Gastroesophageal sphincter (tissue), 4 donors: Measurements from ENCODE around the gene IRX1. TPM values are rescaled to one million over a fixed set of nuclear protein-coding genes. Genes with fewer than 3 reads are reported as not detected.

ENCODE experiments used
- ATAC-seq: fragments of 150-250 bp; one replicate; pipeline ENCODE4 v1.9.1; 2016; ENCODE audit warnings: mild to moderate bottlenecking, moderate library complexity
- H3K27ac ChIP-seq, 4 donors: fragments of 200-600 bp; sonication (generic) in 3 of 4; 1 replicate in 3 of 4; 2 replicates in 1 of 4; pipeline ENCODE4 v1.5.1; 2016 to 2019
- H3K27me3 ChIP-seq: fragments of 200-600 bp; sonication (generic); one replicate; pipeline ENCODE4 v1.5.1; 2019
- H3K36me3 ChIP-seq, 2 donors: fragments of 200-600 bp; sonication (generic); one replicate each; pipeline ENCODE4 v1.5.1; 2019; ENCODE audit warnings: control low read depth in 1 of 2
- H3K4me1 ChIP-seq, 3 donors: fragments of 200-600 bp; sonication (generic); 1 replicate in 2 of 3; 2 replicates in 1 of 3; pipeline ENCODE4 v1.5.1; 2016 to 2019; ENCODE audit warnings: control low read depth in 2 of 3
- H3K4me3 ChIP-seq, 2 donors: fragments of 200-600 bp; sonication (generic); one replicate each; pipeline ENCODE4 v1.5.1; 2019; ENCODE audit warnings: mild to moderate bottlenecking in 1 of 2, moderate library complexity in 1 of 2
- H3K9me3 ChIP-seq, 3 donors: fragments of 200-600 bp; sonication (generic); one replicate each; pipeline ENCODE4 v1.5.1; 2017 to 2019; ENCODE audit warnings: control low read depth in 2 of 3
- CTCF ChIP-seq, 4 experiments: fragments of 200-600 bp in 2 of 4; fragments of 450-650 bp in 2 of 4; sonication (generic) in 1 of 4; IDR thresholded peaks; one replicate each; pipeline ENCODE4 v1.5.1; 2017 to 2019; ENCODE audit warnings: antibody characterized with exemption in 4 of 4, mild to moderate bottlenecking in 2 of 4, moderate library complexity in 2 of 4
- EP300 ChIP-seq: sonication (generic); formaldehyde crosslinking; IDR thresholded peaks from one replicate; pipeline ENCODE4 v1.6.1; 2017; ENCODE audit warnings: antibody characterized with exemption, mild to moderate bottlenecking
- POLR2A ChIP-seq, 2 donors: fragments of 450-650 bp; IDR thresholded peaks; one replicate each; pipeline ENCODE4 v1.6.1; 2017; ENCODE audit warnings: antibody characterized with exemption in 2 of 2, mild to moderate bottlenecking in 2 of 2, moderate library complexity in 1 of 2
- POLR2AphosphoS5 ChIP-seq: sonication (generic); formaldehyde crosslinking; IDR thresholded peaks from one replicate; pipeline ENCODE4 v1.6.1; 2017; ENCODE audit warnings: antibody characterized with exemption
- WGBS, 2 donors: methylation state at CpG; one replicate each; pipeline ENCODE4 v1.1.5; 2018; ENCODE audit warnings: low coverage in 1 of 2; 5-methylcytosine and 5-hydroxymethylcytosine counted together
- total RNA-seq, 4 donors: library from RNA; depleted of rRNA; stranded (reverse); fragments of >200 nt; gene quantifications; one replicate each; pipeline ENCODE4 v1.1.0, GENCODE V29; 2016

The IRX1 gene
- total RNA-seq, 4 donors from 2014 or later = 0.39 to 2.0 TPM; not detected in 2

DNA sequence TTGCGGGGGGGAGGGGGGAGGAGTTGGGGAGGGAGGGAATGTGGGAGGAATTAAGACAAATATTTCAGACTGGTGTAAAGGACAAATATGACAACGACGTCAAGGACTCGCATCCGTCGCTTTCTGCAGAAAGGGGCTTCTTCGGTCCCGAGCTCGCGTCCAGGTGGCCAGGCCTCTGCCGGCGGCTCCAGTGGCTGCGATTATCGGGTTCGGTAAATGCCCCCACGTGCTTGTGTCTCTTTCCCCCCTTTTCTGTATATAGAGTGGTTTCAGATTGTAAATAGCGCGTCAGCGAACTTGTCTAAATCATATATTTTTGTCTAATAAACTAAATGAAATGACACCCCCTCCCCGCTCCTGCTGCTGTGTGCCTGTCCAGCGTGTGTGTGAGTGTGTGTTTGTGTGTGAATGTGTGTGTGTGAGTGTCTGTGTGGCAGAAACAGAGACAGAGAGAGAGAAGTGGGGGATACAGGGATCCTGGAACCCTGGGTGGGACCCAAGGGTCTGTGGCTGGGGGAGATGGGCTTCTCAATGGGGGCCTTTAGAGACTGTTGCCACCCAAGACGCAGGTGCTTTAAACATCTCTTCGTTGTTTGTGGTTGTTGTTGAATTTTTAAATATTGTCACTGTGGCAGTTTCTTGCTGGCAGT lies 5.6 kb downstream of the IRX1 start:
- H3K36me3 ChIP-seq = no peaks in the 10 kb centered on the region
- 11 to 13% methylated on average over 8 to 17 of the region's 23 CpGs for WGBS, 2 donors
- peaks cover 100% of the 10 kb centered on the region for H3K27me3 ChIP-seq
- H3K9me3 ChIP-seq = no peaks in the 10 kb centered on the region
- H3K4me3 ChIP-seq = peak overlapping the region in 1 of 2 donors; percentile 10
- ATAC-seq = no peak
- H3K27ac ChIP-seq = no peak overlapping the region
- peaks cover 0 to 46% (median 12%) of the 10 kb centered on the region in 3 donors for H3K4me1 ChIP-seq
- TF ChIP-seq POLR2AphosphoS5 (no peak), EP300 (no peak), POLR2A (IDR thresholded peaks at IDR 0.05) (no peak), CTCF (IDR thresholded peaks at IDR 0.05) (no peak)

GRCh38 chr5:3601911-3602782 lies 6.5 kb downstream of the IRX1 start:
- ATAC-seq = no peak
- Histone ChIP-seq H3K27me3 (peaks cover 100% of the 10 kb centered on the region), H3K4me3 (peak overlapping the region in 1 of 2 donors; percentile 24), H3K4me1 (peaks cover 0 to 44% (median 12%) of the 10 kb centered on the region in 3 donors), H3K9me3 (no peaks in the 10 kb centered on the region), H3K27ac (no peak overlapping the region), H3K36me3 (no peaks in the 10 kb centered on the region)
- 0 to 3% methylated on average over 3 to 19 of the region's 73 CpGs for WGBS, 2 donors
- TF ChIP-seq POLR2A (IDR thresholded peaks at IDR 0.05) (no peak), CTCF (IDR thresholded peaks at IDR 0.05) (no peak), POLR2AphosphoS5 (no peak), EP300 (no peak)

- 0% methylated on average over 5 of the region's 45 CpGs; no CpG with 5 or more reads in 1 of the 2 donors for WGBS, 2 donors
Observed at GRCh38 chr5:3602785-3603502, 7.3 kb downstream of the IRX1 start.

DNA sequence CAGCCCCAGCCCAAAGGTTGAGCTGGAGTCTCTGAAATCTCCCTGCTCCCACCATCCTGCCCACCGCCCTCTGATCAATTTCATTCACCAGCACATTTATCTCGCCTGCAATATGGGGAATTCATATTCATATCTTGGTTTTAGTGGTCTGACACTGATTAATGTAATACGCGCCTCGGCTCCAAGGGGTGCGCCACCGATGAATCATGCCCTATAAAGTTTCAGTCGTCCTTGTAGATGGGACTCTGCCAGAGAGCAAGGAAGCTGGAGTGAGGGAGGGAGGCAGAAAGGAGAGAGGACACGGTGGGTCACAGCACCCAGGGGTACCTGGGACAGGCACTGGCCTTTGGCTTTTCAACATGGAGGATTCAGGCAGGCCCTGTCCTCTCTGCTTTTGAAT lies 8.9 kb downstream of the IRX1 start:
- Histone ChIP-seq H3K9me3 (no peaks in the 10 kb centered on the region), H3K4me3 (no peak overlapping the region), H3K27me3 (peaks cover 98% of the 10 kb centered on the region), H3K4me1 (peaks cover 0 to 40% (median 12%) of the 10 kb centered on the region in 3 donors), H3K27ac (no peak overlapping the region), H3K36me3 (no peaks in the 10 kb centered on the region)
- ATAC-seq = no peak
- TF ChIP-seq CTCF (IDR thresholded peaks at IDR 0.05) = no peak
- TF ChIP-seq POLR2AphosphoS5 = no peak
- no peak for TF ChIP-seq POLR2A (IDR thresholded peaks at IDR 0.05)
- no peak for TF ChIP-seq EP300
- 63% methylated on average over 7 of the region's 9 CpGs; no CpG with 5 or more reads in 1 of the 2 donors for WGBS, 2 donors

More at GRCh38 chr5:3602785-3603502, 7.3 kb downstream of the IRX1 start:
- Histone ChIP-seq H3K4me3 (no peak overlapping the region), H3K36me3 (no peaks in the 10 kb centered on the region), H3K4me1 (peaks cover 0 to 40% (median 12%) of the 10 kb centered on the region in 3 donors), H3K27ac (no peak overlapping the region), H3K27me3 (peaks cover 100% of the 10 kb centered on the region), H3K9me3 (no peaks in the 10 kb centered on the region)
- TF ChIP-seq POLR2AphosphoS5 (no peak), POLR2A (IDR thresholded peaks at IDR 0.05) (no peak), EP300 (no peak), CTCF (IDR thresholded peaks at IDR 0.05) (peak in 1 of 4 experiments; percentile 48)
- ATAC-seq = no peak
